Ovary (tissue), 3 donors: ENCODE data around the gene OR8I2.
"Not testable (repeated sequence)": the region's sequence is repeated elsewhere in the genome, so short reads cannot be mapped to it uniquely, and the experiment has no call there.

Experiments
- EP300 ChIP-seq: sonication (generic); formaldehyde crosslinking; IDR thresholded peaks from one replicate; pipeline ENCODE4 v1.6.1; 2017; ENCODE audit warnings: antibody characterized with exemption
- POLR2A ChIP-seq: fragments of 450-650 bp; IDR thresholded peaks from one replicate; pipeline ENCODE4 v1.6.1; 2017; ENCODE audit warnings: antibody characterized with exemption, mild to moderate bottlenecking, moderate library complexity
- TF ChIP-seq, protein P1 (sequence below), 3 donors: fragments of 450-650 bp in 2 of 3; fragments of 200-600 bp in 1 of 3; IDR thresholded peaks; one replicate each; pipeline versions ENCODE4 v1.5.1 to v1.8.0; 2016 to 2022; ENCODE audit warnings: antibody characterized with exemption in 3 of 3, mild to moderate bottlenecking in 1 of 3
- donor health status: DM: no; HTN: no; CAD: no.

DNA sequence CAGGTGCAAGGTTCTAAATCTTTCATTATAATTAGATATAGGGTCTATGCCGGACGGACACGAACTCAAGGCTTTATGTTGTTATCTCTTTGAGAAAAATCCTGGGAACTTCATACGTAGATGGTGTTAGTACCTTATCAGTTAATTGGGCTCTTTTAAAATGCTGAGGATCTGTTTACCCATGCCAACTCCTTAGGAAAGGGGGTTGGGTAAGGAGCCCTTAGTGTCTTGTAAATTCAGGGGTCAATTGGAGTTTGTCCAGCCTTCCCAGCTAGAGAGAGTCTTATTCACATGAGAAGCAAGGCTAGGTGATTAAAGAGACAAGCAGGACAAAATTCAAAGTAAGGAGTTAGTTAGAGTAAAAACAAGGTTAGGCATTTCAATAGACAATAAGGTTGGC is 36.7 kb upstream of the OR8I2 start:
- not testable (repeated sequence) for TF ChIP-seq POLR2A, EP300
- TF ChIP-seq, protein P1, sequence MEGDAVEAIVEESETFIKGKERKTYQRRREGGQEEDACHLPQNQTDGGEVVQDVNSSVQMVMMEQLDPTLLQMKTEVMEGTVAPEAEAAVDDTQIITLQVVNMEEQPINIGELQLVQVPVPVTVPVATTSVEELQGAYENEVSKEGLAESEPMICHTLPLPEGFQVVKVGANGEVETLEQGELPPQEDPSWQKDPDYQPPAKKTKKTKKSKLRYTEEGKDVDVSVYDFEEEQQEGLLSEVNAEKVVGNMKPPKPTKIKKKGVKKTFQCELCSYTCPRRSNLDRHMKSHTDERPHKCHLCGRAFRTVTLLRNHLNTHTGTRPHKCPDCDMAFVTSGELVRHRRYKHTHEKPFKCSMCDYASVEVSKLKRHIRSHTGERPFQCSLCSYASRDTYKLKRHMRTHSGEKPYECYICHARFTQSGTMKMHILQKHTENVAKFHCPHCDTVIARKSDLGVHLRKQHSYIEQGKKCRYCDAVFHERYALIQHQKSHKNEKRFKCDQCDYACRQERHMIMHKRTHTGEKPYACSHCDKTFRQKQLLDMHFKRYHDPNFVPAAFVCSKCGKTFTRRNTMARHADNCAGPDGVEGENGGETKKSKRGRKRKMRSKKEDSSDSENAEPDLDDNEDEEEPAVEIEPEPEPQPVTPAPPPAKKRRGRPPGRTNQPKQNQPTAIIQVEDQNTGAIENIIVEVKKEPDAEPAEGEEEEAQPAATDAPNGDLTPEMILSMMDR (IDR thresholded peaks at IDR 0.05), result not testable (repeated sequence)
